Karpas-422 (cell line): ENCODE measurements around the gene SEZ6. TPM values are rescaled to one million over a fixed set of nuclear protein-coding genes. Genes with fewer than 3 reads are reported as not detected.

Experiments
- DNase-seq: peaks from one replicate; pipeline ENCODE4 v3.0.0-alpha.2; 2015
- H2AFZ ChIP-seq: fragments of 200-600 bp; sonication (generic); 2 replicates; pipeline ENCODE4 v1.6.1; 2014; ENCODE audit warnings: antibody characterized with exemption, low read length, mixed read lengths
- H3K27ac ChIP-seq: fragments of 200-600 bp; sonication (generic); 2 replicates; pipeline ENCODE4 v1.5.1; 2014; ENCODE audit warnings: mild to moderate bottlenecking, low read length, moderate library complexity
- H3K27me3 ChIP-seq: fragments of 200-600 bp; sonication (generic); 2 replicates; pipeline ENCODE4 v1.6.1; 2014; ENCODE audit warnings: low read length, mixed read lengths
- H3K36me3 ChIP-seq: fragments of 200-600 bp; sonication (generic); 2 replicates; pipeline ENCODE4 v1.6.1; 2014; ENCODE audit warnings: low read length, mixed read lengths; ENCODE audit not compliant: insufficient read depth
- H3K4me1 ChIP-seq: fragments of 200-600 bp; sonication (generic); 2 replicates; pipeline ENCODE4 v1.6.1; 2014; ENCODE audit warnings: mild to moderate bottlenecking, low read length, mixed read lengths
- H3K4me2 ChIP-seq: fragments of 200-600 bp; sonication (generic); 2 replicates; pipeline ENCODE4 v1.6.1; 2014; ENCODE audit warnings: low read length, low read depth, mild to moderate bottlenecking; ENCODE audit not compliant: poor library complexity, severe bottlenecking
- H3K4me3 ChIP-seq: fragments of 200-600 bp; sonication (generic); 2 replicates; pipeline ENCODE4 v1.5.1; 2014; ENCODE audit warnings: mild to moderate bottlenecking, antibody characterized with exemption, low read length, mixed read lengths
- H3K79me2 ChIP-seq: fragments of 200-600 bp; sonication (generic); 2 replicates; pipeline ENCODE4 v1.6.1; 2014; ENCODE audit warnings: mild to moderate bottlenecking, low read length, mixed read lengths
- H3K9ac ChIP-seq: fragments of 200-600 bp; sonication (generic); 2 replicates; pipeline ENCODE4 v1.6.0; 2014; ENCODE audit warnings: low read length
- H3K9me2 ChIP-seq: fragments of 200-600 bp; sonication (generic), shearing (Covaris generic); replicated peaks from 2 replicates; pipeline ENCODE4 v1.6.0; 2014; ENCODE audit warnings: mild to moderate bottlenecking, low read length, moderate library complexity; ENCODE audit not compliant: insufficient read depth
- H3K9me3 ChIP-seq: fragments of 300-700, 200-600 bp; sonication (generic); 2 replicates; pipeline ENCODE4 v1.6.1; 2014; ENCODE audit warnings: low read length, mixed read lengths
- H4K20me1 ChIP-seq: fragments of 200-600 bp; sonication (generic); 2 replicates; pipeline ENCODE4 v1.6.1; 2014; ENCODE audit warnings: mild to moderate bottlenecking, antibody characterized with exemption, low read length, low read depth; ENCODE audit not compliant: insufficient read depth
- total RNA-seq: library from RNA; depleted of rRNA; stranded (reverse); fragments of >200 nt; shearing (Covaris generic); gene quantifications from 2 replicates; pipeline ENCODE4 v1.2.3, GENCODE V29; 2014; ENCODE audit warnings: low replicate concordance; rRNA removed

Gene SEZ6, protein sequence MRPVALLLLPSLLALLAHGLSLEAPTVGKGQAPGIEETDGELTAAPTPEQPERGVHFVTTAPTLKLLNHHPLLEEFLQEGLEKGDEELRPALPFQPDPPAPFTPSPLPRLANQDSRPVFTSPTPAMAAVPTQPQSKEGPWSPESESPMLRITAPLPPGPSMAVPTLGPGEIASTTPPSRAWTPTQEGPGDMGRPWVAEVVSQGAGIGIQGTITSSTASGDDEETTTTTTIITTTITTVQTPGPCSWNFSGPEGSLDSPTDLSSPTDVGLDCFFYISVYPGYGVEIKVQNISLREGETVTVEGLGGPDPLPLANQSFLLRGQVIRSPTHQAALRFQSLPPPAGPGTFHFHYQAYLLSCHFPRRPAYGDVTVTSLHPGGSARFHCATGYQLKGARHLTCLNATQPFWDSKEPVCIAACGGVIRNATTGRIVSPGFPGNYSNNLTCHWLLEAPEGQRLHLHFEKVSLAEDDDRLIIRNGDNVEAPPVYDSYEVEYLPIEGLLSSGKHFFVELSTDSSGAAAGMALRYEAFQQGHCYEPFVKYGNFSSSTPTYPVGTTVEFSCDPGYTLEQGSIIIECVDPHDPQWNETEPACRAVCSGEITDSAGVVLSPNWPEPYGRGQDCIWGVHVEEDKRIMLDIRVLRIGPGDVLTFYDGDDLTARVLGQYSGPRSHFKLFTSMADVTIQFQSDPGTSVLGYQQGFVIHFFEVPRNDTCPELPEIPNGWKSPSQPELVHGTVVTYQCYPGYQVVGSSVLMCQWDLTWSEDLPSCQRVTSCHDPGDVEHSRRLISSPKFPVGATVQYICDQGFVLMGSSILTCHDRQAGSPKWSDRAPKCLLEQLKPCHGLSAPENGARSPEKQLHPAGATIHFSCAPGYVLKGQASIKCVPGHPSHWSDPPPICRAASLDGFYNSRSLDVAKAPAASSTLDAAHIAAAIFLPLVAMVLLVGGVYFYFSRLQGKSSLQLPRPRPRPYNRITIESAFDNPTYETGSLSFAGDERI
- not detected in 2 replicates for total RNA-seq

DNA sequence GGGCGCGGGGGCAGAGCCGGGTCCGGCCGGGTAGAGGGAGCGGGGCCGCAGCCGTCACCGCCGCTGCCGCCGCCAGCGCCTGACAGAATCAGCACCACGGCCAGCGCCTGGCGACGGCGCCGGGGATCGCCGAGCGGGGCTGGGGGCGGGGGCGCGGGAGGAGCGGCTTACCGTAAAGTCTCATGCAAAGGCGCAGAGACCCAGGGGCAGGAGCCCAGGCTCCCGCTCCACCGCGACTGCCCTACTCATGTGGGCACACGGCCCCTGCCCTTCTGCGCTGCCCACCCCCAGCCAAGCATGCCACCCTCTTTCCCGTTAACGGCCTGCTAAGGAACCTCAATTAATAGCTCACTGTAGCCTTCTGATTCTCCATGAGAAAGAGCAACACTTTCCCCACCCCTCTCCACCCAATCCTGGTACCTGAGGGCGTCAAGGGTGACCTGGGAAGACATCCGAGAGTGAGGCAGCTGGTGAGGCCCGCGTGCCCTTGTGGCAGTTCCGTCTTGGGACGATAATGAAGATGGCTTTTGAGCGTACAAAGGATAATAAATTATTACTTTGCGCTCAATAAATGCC is at the start of gene SEZ6:
SEZ6 (minus strand) TSS at position 98 of the 576 bp plus-strand sequence. CDS start 164 bp downstream, outside the sequence.
- DNase-seq = peak; percentile 88
- Histone ChIP-seq H3K27me3 (no peaks in the 10 kb centered on the region), H3K4me2 (no peak within 1 kb of the TSS)

GRCh38 chr17:29054835-29055234 is 49.0 kb upstream of the SEZ6 start:
- Histone ChIP-seq H3K9me2 (no peaks in the 10 kb centered on the region), H4K20me1 (no peaks in the 10 kb centered on the region)

More for the DNA sequence above, at the start of gene SEZ6:
- Histone ChIP-seq H3K4me1 (peaks cover 3% of the 10 kb centered on the region), H3K79me2 (no peaks in the 10 kb centered on the region), H3K9me3 (no peaks in the 10 kb centered on the region), H3K9me2 (no peaks in the 10 kb centered on the region), H3K27ac (no peak within 1 kb of the TSS), H3K36me3 (no peaks in the 10 kb centered on the region), H3K4me3 (no peak within 1 kb of the TSS), H3K9ac (no peak within 1 kb of the TSS), H2AFZ (no peak within 1 kb of the TSS), H4K20me1 (no peaks in the 10 kb centered on the region)

DNA sequence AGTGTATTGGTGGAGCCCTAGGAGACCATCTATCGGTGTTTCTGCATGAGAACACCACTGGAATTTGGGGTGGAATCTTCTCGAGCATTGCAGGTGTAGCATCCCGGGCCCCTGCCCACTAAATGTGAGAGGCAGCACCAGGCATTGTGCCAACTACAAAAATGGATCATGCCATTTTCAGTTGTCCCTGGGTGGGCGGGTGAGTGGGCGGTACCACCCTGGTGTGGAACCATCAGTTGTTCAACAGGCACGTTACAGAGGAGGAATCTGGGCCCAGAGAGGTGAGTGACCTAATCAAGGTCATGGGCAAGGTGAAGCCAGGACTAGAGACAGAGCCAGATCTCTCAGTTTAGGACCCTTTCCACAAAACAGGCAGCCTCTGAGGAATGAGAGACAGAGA is 45.9 kb upstream of the SEZ6 start:
- Histone ChIP-seq H3K79me2 (no peaks in the 10 kb centered on the region), H3K4me1 (0 out of 2 replicates have a peak, but pooled peaks cover 8% of the 10 kb centered on the region), H3K9me2 (no peaks in the 10 kb centered on the region), H3K4me2 (no peak overlapping the region), H3K9me3 (no peaks in the 10 kb centered on the region), H3K27ac (no peak overlapping the region), H2AFZ (no peak overlapping the region), H3K27me3 (no peaks in the 10 kb centered on the region), H3K9ac (no peak overlapping the region), H3K4me3 (no peak overlapping the region), H4K20me1 (no peaks in the 10 kb centered on the region), H3K36me3 (no peaks in the 10 kb centered on the region)
- no peak for DNase-seq

More at GRCh38 chr17:29054835-29055234, 49.0 kb upstream of the SEZ6 start:
- DNase-seq = no peak
- Histone ChIP-seq H3K9me3 (no peaks in the 10 kb centered on the region), H3K9ac (no peak overlapping the region), H3K4me1 (no peaks in the 10 kb centered on the region), H2AFZ (no peak overlapping the region), H3K4me3 (no peak overlapping the region), H3K4me2 (no peak overlapping the region), H3K27ac (no peak overlapping the region), H3K79me2 (no peaks in the 10 kb centered on the region), H3K27me3 (no peaks in the 10 kb centered on the region), H3K36me3 (no peaks in the 10 kb centered on the region)

DNA sequence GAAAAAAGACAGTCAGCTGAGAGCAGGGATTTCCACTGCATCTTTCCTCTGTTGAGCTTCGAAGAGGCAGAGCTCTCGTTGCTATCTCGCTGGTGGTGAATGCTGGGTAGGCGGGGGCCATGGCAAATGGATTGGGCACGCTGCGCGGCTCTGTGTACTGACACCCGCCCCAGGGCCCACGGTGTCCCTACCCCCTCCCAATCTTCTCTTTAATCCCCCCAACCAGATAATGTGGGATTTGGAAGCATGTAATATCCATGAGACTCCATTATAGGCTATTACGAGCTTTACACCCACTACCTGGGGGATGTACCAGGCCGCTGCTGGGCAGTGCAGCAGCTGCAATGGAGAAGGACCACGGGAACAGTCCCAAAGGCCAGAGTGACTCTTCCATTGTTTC is 45.4 kb upstream of the SEZ6 start:
- Histone ChIP-seq H3K4me1 (peaks cover 10% of the 10 kb centered on the region), H3K4me2 (no peak overlapping the region), H3K79me2 (no peaks in the 10 kb centered on the region), H3K9me3 (no peaks in the 10 kb centered on the region), H3K36me3 (no peaks in the 10 kb centered on the region), H3K9ac (no peak overlapping the region), H3K9me2 (no peaks in the 10 kb centered on the region), H3K27me3 (no peaks in the 10 kb centered on the region), H2AFZ (no peak overlapping the region), H3K4me3 (no peak overlapping the region), H4K20me1 (no peaks in the 10 kb centered on the region), H3K27ac (no peak overlapping the region)
- no peak for DNase-seq

DNA sequence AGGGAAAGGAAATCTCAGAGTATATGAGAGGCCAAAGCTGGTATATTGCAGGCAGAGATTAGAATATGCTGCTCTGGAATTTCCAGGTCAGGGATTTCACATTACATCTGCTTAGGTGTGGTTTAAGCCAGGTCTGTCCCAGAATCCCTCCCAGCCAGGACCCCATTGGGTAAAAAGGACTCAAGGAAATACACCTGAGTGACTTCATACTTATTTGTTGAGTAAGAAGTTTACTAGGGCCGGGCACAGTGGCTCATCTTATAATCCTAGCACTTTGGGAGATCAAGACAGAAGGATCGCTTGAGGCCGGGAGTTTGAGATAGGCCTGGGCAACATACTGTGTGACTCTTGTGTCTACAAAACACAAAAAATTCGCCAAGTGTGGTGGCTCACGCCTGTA is 44.3 kb upstream of the SEZ6 start:
- Histone ChIP-seq H3K4me1 (peaks cover 17% of the 10 kb centered on the region), H3K9ac (no peak overlapping the region), H3K27me3 (no peaks in the 10 kb centered on the region), H3K4me3 (no peak overlapping the region), H3K4me2 (no peak overlapping the region), H2AFZ (no peak overlapping the region), H3K79me2 (no peaks in the 10 kb centered on the region), H3K27ac (no peak overlapping the region), H3K36me3 (no peaks in the 10 kb centered on the region), H4K20me1 (no peaks in the 10 kb centered on the region), H3K9me3 (no peaks in the 10 kb centered on the region), H3K9me2 (no peaks in the 10 kb centered on the region)
- DNase-seq = no peak

DNA sequence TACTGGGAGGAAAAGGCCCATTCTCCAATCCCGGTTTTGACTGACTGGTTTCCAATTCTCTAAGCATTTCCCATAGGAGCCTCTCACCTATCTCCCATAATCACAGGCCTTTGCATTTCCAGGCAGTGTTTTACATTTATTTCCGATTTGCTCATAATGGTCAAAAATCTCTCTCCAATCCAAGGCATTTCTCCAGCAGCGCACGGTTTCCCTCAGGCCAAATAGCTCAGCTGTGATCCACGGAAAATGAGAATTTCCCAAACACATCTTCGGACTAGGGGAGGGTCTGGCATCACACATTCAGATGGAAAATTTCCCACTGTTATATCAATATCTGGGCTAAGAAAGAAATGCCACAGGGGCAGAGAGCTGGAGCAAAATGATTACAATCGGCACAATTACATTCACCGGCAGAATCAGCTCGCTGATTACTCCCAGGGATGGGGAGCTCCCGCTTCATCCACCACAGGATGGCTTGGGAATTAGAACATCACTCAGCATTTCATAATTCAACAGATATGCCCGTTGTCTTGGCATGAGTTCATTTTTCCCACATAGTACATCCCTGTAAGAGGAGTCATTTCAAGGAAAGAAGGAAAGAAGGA is 43.8 kb upstream of the SEZ6 start:
- H3K79me2 ChIP-seq = no peaks in the 10 kb centered on the region
- H3K9me2 ChIP-seq = no peaks in the 10 kb centered on the region
- DNase-seq = no peak
- H3K9me3 ChIP-seq = no peaks in the 10 kb centered on the region
- no peak overlapping the region for H3K4me2 ChIP-seq
- H3K4me3 ChIP-seq = no peak overlapping the region
- no peaks in the 10 kb centered on the region for H3K36me3 ChIP-seq
- H3K27ac ChIP-seq = no peak overlapping the region
- H3K27me3 ChIP-seq = no peaks in the 10 kb centered on the region
- peaks cover 17% of the 10 kb centered on the region for H3K4me1 ChIP-seq
- no peak overlapping the region for H3K9ac ChIP-seq
- no peaks in the 10 kb centered on the region for H4K20me1 ChIP-seq
- no peak overlapping the region for H2AFZ ChIP-seq

DNA sequence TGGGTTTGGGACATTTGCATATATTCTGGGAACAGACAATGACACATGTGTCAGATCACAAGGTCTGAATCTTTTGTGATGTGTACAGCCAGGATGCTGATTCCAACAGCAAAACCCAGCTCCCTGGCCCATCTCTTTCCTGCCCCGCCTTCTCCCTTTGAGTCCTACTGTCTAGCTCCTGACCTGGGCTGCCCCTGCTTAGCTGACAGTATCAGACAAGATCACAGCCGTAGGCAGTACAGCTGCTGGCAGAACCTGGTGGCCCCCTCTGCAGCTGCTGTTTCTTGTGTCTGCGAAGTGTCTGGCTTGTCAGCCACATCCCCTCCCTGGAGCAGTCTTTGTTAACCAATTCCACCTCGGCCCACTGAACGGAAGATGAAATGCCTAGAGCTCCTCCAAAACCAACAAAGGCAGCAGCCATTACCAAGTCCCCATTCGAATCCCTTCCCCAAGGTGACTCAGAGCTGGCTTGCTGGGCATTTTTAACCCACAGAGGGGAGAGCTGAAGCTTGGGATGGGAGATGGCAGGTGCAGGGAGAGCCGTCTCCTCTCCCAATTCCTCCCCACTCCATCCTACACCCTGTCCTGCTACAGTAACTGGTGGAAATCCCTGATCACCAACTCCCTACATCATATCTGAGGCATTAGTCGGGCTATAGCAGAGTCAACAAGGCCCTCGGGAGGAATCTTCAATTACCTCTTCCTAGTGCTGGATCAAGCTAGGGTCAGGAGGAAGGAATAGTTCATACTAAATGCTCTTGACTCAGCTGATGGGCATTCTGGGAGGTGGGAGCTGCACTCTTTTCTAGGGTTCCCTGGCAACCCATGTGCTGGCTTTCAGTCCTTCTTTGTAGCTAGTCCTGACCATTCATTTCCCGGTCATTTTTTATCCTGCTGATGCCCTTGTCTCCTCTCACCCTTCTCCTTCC is 42.9 kb upstream of the SEZ6 start:
- no peak for DNase-seq
- no peaks in the 10 kb centered on the region for H3K36me3 ChIP-seq
- H4K20me1 ChIP-seq = no peaks in the 10 kb centered on the region; the same call in 1 of the 2 replicates
- H3K9ac ChIP-seq = no peak overlapping the region
- no peaks in the 10 kb centered on the region for H3K9me2 ChIP-seq
- no peak overlapping the region for H3K4me3 ChIP-seq
- no peaks in the 10 kb centered on the region for H3K9me3 ChIP-seq
- H3K4me2 ChIP-seq = no peak overlapping the region
- no peaks in the 10 kb centered on the region for H3K27me3 ChIP-seq
- H3K27ac ChIP-seq = no peak overlapping the region
- H3K4me1 ChIP-seq = peaks cover 17% of the 10 kb centered on the region
- no peaks in the 10 kb centered on the region for H3K79me2 ChIP-seq
- H2AFZ ChIP-seq = no peak overlapping the region
